GM12864 (cell line): Measurements from ENCODE around the gene SCAF11.
A peak's percentile ranks its signal among the peaks of the same experiment; 100 is the strongest.
"Not testable (repeated sequence)": the region's sequence is repeated elsewhere in the genome, so short reads cannot be mapped to it uniquely, and the experiment has no call there.

ENCODE experiments used
- DNase-seq: peaks from one replicate; pipeline ENCODE4 v3.0.0-alpha.2; 2011; ENCODE audit warnings: low read depth
- H3K4me3 ChIP-seq: 2 replicates; pipeline ENCODE4 v1.5.1; 2011; ENCODE audit warnings: mild to moderate bottlenecking, low read depth, low read length, control low read depth
- TF ChIP-seq, protein P1 (sequence below): IDR thresholded peaks from 2 replicates; pipeline ENCODE4 v1.5.1; 2011; ENCODE audit warnings: low read depth, mild to moderate bottlenecking, moderate library complexity, low read length, control low read depth, inconsistent platforms; ENCODE audit errors: missing control alignments

SCAF11 gene, protein sequence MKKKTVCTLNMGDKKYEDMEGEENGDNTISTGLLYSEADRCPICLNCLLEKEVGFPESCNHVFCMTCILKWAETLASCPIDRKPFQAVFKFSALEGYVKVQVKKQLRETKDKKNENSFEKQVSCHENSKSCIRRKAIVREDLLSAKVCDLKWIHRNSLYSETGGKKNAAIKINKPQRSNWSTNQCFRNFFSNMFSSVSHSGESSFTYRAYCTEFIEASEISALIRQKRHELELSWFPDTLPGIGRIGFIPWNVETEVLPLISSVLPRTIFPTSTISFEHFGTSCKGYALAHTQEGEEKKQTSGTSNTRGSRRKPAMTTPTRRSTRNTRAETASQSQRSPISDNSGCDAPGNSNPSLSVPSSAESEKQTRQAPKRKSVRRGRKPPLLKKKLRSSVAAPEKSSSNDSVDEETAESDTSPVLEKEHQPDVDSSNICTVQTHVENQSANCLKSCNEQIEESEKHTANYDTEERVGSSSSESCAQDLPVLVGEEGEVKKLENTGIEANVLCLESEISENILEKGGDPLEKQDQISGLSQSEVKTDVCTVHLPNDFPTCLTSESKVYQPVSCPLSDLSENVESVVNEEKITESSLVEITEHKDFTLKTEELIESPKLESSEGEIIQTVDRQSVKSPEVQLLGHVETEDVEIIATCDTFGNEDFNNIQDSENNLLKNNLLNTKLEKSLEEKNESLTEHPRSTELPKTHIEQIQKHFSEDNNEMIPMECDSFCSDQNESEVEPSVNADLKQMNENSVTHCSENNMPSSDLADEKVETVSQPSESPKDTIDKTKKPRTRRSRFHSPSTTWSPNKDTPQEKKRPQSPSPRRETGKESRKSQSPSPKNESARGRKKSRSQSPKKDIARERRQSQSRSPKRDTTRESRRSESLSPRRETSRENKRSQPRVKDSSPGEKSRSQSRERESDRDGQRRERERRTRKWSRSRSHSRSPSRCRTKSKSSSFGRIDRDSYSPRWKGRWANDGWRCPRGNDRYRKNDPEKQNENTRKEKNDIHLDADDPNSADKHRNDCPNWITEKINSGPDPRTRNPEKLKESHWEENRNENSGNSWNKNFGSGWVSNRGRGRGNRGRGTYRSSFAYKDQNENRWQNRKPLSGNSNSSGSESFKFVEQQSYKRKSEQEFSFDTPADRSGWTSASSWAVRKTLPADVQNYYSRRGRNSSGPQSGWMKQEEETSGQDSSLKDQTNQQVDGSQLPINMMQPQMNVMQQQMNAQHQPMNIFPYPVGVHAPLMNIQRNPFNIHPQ (N-terminal part only)

DNA sequence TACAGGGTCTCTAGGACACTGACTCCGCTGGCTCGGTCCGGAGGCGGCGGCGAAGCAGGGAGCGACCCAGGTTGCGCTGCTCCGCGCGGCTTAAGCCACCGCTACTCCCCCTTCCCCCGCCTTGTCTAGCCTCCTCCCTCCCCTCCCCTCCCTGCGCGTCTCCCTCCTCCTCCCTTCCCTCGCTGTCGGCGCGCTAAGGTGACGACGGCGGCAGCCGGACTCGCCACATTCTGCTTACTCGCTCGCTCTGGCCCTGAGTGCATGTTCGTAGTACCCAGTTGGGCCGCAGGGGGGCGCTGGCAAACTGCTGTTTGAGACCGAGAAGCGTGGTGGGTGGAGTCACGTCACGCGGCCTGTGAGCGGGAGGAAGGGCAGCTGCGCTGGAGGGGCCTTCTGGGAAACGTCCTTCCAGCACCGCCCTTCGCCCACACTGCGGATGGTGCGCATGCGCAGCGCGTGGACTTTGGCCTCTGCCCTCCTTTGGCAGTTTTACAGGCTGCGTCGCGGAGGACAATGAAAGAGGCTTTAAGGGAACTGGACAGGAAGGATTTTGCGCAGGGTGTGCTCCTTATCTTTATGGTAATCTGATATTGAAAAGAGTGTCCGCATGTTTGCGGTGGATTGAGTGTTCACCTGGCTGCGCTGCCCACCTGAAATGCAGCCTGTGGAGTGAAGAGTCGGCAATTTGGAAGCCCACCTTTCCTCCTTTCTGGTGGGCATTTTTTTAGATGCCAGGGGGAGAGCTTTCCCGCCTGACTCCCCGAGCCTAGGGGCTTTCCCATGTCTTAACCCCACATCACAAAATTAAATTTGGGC lies at the start of gene SCAF11:
Gene SCAF11 (minus strand): TSS at position 107 of the 816 bp plus-strand sequence. CDS start 26,407 bp downstream, outside the sequence.
- TF ChIP-seq, protein P1, sequence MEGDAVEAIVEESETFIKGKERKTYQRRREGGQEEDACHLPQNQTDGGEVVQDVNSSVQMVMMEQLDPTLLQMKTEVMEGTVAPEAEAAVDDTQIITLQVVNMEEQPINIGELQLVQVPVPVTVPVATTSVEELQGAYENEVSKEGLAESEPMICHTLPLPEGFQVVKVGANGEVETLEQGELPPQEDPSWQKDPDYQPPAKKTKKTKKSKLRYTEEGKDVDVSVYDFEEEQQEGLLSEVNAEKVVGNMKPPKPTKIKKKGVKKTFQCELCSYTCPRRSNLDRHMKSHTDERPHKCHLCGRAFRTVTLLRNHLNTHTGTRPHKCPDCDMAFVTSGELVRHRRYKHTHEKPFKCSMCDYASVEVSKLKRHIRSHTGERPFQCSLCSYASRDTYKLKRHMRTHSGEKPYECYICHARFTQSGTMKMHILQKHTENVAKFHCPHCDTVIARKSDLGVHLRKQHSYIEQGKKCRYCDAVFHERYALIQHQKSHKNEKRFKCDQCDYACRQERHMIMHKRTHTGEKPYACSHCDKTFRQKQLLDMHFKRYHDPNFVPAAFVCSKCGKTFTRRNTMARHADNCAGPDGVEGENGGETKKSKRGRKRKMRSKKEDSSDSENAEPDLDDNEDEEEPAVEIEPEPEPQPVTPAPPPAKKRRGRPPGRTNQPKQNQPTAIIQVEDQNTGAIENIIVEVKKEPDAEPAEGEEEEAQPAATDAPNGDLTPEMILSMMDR: peak; percentile 88
- H3K4me3 ChIP-seq: peak within 1 kb of the TSS; percentile 77
- DNase-seq: peak; percentile 100

DNA sequence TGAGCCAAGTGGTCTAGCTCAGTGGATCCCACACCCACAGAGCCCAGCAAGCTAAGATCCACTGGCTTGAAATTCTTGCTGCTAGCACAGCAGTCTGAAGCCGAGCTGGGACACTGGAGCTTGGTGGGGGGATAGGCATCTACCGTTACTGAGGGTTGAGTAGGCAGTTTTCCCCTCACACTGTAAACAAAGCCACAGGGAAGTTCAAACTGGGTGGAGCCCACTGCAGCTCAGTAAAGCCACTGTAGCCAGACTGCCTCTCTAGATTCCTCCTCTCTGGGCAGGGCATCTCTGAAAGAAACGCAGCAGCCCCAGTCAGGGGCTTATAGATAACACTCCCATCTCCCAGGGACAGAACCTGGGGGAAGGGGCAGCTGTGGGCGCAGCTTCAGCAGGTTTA lies 46.7 kb upstream of the SCAF11 start:
- DNase-seq: not testable (repeated sequence)

DNA sequence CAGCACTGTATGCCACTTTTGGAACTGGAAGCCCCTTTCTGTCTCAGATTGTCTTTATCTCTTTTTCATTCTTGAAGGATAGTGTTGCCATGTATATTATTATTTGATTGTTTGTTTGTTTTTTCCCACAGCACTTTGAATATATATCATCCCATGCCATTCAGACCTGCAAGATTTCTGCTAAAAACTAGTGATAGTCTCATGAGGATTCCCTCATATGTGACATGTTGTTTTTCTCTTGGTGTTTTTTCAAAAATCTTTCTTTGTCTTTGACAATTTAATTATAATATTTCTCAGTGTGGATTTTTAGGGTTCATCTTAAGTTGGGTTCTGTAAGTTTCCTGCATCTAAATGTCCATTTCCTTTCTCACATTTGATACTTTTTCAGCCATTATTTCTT lies 36.8 kb upstream of the SCAF11 start:
- no peak overlapping the region for H3K4me3 ChIP-seq
- TF ChIP-seq, protein P1: no peak
- DNase-seq: no peak

More for the DNA sequence above, 46.7 kb upstream of the SCAF11 start:
- not testable (repeated sequence) for H3K4me3 ChIP-seq

DNA sequence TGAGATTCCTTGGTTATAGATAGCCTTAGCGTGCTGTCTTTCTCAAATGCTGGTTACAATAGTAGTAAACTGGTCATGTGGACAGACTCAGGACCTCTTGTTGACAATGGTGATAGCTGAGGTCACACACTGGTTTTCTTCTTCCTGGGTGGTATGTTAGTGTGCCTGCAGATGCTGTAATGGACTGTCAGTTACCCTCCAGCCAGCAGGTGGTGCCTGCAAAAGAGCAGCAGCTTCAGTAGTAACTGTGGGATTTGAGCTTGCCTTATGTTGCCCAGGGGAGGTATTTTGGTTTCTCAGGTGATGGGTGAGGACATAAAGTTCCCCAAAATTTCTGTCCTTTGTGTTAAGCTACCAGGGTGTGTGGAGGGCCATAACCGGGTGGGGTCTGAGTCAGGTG lies 33.7 kb upstream of the SCAF11 start:
- no peak overlapping the region for H3K4me3 ChIP-seq
- DNase-seq: no peak
- TF ChIP-seq, protein P1: peak; percentile 6

DNA sequence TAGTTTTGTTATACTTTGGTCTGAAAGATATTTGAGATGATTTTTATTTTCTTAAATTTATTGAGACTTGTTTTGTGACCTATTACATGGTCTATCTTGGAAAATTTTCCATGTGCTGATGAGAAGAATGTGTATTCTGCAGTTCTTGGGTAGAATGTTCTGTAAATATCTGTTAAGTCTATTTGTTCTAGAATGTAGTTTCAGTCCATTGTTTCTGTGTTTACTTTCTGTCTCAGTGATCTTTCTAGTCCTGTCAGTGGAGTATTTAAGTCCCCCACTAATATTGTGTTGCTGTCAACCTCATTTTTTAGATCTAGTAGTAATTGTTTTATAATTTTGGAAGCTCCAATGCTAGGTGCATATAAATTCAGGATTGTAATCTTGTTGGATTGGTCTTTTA lies 30.4 kb upstream of the SCAF11 start:
- DNase-seq: no peak
- H3K4me3 ChIP-seq: no peak overlapping the region
- TF ChIP-seq, protein P1: no peak

DNA sequence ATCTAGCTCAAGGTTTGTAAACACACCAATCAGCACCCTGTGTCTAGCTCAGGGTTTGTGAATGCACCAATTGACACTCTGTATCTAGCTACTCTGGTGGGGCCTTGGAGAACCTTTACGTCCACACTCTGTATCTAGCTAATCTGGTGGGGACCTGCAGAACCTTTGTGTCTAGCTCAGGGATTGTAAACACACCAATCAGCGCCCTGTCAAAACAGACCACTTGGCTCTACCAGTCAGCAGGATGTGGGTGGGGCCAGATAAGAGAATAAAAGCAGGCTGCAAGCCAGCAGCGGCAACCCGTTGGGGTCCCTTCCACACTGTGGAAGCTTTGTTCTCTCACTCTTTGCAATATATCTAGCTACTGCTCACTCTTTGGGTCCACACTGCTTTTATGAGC lies 28.3 kb upstream of the SCAF11 start:
- DNase-seq, H3K4me3 ChIP-seq: not testable (repeated sequence)

DNA sequence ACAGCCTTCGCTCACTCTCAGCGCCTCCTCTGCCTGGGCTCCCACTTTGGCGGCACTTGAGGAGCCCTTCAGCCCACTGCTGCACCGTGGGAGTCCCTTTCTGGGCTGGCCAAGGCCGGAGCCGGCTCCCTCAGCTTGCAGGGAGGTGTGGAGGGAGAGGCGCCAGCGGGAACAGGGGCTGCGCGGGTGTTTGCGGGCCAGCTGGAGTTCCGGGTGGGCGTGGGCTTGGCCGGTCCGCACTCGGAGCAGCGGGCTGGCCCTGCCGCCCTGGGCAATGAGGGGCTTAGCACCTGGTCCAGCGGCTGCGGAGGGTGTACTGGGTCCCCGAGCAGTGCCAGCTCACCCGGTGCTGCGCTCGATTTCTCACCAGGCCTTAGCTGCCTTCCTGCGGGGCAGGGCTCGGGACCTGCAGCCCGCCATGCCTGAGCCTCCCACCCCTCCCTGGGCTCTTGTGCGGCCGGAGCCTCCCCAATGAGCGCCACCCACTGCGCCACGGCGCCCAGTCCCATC lies 27.5 kb upstream of the SCAF11 start:
- not testable (repeated sequence) for H3K4me3 ChIP-seq, DNase-seq
